GM21717 (cell line): ENCODE measurements around the gene FMNL3.
"Not testable (repeated sequence)": the region's sequence is repeated elsewhere in the genome, so short reads cannot be mapped to it uniquely, and the experiment has no call there.

Source experiments
- ATAC-seq: cut with Tn5 transposase; IDR thresholded peaks from one replicate; pipeline ENCODE4 v1.9.1; 2021; ENCODE audit warnings: mild to moderate bottlenecking, moderate library complexity; ENCODE audit not compliant: unreplicated experiment

Gene FMNL3, protein sequence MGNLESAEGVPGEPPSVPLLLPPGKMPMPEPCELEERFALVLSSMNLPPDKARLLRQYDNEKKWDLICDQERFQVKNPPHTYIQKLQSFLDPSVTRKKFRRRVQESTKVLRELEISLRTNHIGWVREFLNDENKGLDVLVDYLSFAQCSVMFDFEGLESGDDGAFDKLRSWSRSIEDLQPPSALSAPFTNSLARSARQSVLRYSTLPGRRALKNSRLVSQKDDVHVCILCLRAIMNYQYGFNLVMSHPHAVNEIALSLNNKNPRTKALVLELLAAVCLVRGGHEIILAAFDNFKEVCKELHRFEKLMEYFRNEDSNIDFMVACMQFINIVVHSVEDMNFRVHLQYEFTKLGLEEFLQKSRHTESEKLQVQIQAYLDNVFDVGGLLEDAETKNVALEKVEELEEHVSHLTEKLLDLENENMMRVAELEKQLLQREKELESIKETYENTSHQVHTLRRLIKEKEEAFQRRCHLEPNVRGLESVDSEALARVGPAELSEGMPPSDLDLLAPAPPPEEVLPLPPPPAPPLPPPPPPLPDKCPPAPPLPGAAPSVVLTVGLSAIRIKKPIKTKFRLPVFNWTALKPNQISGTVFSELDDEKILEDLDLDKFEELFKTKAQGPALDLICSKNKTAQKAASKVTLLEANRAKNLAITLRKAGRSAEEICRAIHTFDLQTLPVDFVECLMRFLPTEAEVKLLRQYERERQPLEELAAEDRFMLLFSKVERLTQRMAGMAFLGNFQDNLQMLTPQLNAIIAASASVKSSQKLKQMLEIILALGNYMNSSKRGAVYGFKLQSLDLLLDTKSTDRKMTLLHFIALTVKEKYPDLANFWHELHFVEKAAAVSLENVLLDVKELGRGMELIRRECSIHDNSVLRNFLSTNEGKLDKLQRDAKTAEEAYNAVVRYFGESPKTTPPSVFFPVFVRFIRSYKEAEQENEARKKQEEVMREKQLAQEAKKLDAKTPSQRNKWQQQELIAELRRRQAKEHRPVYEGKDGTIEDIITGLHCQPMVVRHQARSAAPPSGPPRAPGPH

GRCh38 chr12:49707128-49707811 lies at the start of gene FMNL3:
Gene FMNL3, minus strand, starts transcription at chr12:49707405. Its CDS starts 225 bp downstream, at chr12:49707180.
- peak; percentile 59 for ATAC-seq

DNA sequence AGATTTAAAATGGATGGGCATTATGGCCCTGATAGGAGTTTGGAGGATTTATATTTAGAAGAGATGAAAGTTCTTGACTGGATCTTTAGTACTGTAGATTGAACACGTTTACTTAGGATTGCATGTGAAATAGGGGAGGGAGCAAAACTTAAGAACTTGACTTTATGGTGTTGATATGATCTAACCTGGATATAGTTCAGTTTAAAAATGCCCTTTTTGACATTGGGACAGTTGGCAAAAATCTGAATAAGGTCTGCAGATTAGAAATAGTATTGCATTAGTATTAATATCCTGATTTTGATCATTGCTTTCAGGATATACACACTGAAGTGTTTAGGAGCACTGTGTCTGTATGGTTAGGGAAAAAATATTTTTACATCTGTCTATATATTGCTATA lies 43.8 kb upstream of the FMNL3 start:
- no peak for ATAC-seq

DNA sequence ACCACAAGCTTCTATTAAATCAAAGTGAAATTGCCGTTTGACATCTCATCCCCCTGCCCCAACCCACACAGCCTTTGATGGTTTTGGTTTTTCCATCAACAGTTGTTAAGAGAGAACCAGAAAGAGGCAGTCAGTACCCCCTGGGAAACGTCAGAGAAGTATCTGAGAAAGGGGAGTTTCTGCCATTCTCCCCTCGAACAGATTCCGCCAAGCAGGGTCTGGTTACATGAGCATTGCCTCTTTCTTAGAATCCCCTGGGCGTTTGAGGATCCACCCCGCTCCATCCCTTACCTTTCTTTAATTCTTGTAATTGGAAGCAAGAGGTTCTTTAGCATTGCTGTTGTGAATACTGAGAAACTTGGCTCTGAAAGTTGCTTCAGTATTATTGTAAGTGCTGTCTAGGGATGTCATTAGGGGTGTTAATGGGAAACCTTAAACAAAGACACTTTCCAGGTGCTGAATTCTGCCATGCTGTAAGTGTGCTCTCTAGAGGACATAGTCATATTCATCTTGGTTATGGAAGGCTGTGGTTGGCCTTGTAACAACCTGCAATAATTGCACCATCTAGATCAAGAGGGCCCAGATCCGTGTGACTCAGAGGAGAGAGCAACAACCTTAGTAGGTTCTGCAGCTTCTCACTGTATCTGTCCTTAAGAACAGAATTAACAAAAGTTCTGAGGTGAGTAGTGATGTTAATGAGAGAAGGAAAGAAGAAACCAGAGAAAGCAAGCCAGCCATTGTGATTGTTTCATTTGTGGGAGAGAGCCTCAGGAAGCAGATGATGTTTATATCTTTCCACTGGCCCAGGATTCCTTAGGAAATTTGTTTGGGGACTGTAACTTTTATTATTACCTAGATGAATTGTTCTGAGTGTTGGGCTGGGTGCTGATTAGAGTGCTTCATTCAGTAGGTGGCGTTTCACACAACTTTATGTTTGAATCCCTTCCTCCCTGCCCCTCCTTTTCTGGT lies 43.1 kb upstream of the FMNL3 start:
- no peak for ATAC-seq

DNA sequence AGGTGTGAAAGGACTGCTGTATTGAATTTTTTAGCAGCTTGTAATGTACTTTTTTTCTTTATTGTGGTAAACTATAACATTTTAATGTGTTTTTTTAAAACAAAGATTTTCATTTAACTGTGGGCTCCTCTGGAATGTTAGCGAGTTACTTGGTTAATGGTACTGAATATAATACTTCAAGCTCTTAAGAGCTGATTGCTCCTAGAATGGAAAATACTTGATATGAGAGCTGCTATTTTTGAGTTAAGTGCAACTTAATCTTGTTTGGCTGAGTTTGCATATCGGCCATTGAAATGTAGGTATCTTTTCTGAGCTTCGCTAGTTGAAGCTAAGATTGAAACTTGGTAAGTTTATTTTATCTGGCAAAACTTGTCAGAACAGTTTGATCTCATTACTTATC lies 41.6 kb upstream of the FMNL3 start:
- ATAC-seq = no peak

DNA sequence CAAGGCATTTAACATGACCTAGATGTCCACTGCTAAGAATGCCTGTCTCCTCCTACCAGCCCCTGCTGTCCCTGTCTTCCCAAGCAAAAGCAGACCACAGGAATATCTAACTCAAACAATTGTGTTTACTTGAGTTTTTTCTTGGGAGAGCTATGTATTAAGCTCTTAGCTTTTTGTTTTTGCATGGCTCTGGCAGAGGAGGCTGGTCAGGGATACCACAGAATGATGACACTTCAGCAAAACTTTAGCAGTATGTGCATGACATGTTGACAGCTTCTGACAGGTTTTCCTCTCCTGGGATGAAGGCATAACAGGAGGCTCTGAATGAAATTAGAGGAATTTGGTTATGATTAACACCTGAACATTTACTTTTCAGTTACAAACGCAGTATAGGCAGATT lies 41.1 kb upstream of the FMNL3 start:
- ATAC-seq = no peak

- no peak for ATAC-seq
Observed at GRCh38 chr12:49744363-49744885, 37.2 kb upstream of the FMNL3 start.

DNA sequence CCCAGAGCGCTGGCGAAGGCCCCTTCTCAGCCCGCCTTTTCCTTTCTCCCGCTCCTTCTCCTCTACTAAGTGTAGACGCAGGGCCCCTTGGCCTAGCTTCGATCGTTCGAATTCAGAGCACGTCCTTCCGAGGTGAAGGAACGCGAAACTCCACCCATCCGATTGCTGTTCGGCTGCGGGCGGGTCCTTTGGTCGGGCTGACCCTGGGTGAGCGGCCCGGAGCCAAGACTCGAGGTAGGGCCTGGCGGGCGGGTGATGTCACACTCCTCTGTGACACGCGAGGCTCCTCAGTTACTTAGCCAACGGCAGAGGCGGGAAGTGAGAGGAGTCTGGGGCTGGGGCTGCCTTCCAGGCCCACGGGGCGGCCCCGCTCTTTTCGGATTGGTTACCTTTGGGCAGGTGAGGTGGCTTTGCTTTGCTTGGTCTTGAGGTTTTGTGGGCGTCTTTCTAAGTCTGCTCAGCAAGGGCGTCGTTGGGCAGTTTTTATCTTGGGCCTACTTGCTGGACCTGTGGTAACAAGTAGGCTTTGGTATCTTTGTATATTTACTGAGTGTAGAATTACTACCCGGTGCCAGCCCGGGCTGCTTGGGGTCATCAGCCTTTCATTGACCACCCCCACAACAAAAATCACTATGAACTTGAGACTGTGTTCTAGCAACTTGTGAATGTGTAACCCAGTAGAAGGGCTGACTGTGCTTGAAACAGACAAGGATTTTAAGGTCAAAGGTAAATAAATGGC lies 34.8 kb upstream of the FMNL3 start:
- ATAC-seq = peak; percentile 67

DNA sequence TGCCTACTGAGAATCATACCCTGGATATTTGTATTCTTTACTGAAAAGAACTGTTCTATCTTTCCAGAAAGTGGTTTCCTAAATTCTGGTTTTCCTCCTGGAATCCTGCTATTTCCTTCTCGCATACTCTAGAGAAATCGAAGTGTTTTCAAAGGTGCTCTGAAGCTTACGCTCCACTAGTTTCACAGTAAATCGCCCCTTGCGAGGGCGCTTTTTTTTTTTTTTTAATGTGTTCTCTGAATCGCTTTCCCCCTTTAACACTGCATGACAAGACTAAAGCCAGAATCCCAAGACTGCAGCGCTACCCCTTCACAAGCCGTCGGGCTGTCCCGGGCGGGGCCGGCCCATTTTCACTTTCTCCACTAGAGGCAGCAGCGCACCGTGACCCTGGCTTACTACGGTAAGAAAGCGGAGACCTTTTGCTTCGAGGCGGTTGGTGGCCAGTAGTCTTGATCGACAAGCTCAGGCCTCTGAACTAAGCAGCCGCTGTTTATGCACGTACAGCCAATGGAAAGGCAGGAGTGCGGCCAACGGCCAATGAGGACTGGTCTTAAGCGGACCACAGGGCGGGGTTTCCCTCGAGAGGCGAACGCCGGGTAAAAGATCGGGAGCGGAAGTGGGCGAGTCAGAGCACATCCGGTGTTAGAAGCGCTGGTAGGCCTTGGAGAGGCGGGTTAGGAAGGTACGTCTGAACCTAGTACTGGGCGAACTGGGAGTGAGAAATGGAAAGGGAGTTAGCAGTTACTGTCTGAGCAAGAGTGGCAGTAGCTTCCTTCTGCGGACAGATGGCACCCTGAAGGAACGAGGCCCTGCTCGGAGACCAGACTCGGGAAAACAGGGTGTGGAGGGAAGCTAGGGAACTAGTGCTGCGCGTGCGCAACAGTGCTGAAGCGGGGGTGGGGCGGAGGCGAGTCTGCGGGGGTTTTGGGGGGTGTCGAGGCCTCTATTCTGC lies 34.0 kb upstream of the FMNL3 start, which contains the start of gene TMBIM6:
Gene TMBIM6 (plus strand): TSS at position 628 of the 952 bp plus-strand sequence. CDS start 10,937 bp downstream, outside the sequence.
- peak; percentile 94 for ATAC-seq

GRCh38 chr12:49740277-49740676 lies 33.1 kb upstream of the FMNL3 start:
- not testable (repeated sequence) for ATAC-seq

- not testable (repeated sequence) for ATAC-seq
Observed at GRCh38 chr12:49738721-49739120, 31.5 kb upstream of the FMNL3 start.

- ATAC-seq = not testable (repeated sequence)
Observed at GRCh38 chr12:49734900-49735299, 27.7 kb upstream of the FMNL3 start.

- ATAC-seq = no peak
Observed at GRCh38 chr12:49733219-49734017, 26.2 kb upstream of the FMNL3 start.

GRCh38 chr12:49730568-49731101 lies 23.4 kb upstream of the FMNL3 start:
- no peak for ATAC-seq

GRCh38 chr12:49730050-49730449 lies 22.8 kb upstream of the FMNL3 start:
- no peak for ATAC-seq

DNA sequence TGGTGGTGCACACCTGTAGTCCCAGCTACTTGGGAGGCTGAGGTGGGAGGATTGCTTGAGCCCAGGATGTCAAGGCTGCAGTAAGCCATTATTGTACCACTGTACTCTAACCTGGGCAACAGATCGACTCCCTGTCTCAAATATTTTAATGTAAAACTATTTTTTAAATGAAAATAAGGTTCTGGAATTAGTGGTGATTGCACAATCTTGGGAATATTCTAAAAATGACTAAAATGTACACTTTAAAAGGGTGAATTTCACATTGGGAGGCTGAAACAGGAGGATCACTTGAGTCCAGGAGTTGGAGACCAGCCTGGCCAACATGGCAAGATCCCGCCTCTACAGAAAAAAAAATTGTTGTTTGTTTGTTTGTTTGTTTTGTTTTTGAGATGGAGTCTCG lies 21.2 kb upstream of the FMNL3 start:
- ATAC-seq = no peak

- not testable (repeated sequence) for ATAC-seq
Observed at GRCh38 chr12:49721355-49721754, 14.2 kb upstream of the FMNL3 start.

- ATAC-seq = no peak
Observed at GRCh38 chr12:49720214-49720613, 13.0 kb upstream of the FMNL3 start.
